NCI-H345 treated with DMSO at 0.1 percent for 48 hours (cell line): Measurements from ENCODE around the gene ELP1.
A peak's percentile ranks its signal among the peaks of the same experiment; 100 is the strongest.
"Not testable (repeated sequence)": the region's sequence is repeated elsewhere in the genome, so short reads cannot be mapped to it uniquely, and the experiment has no call there.

Experiments
- DNase-seq: peaks from one replicate; lab custom pipeline; 2025; ENCODE audit not compliant: unreplicated experiment; lab: John Stamatoyannopoulos, UW

The ELP1 gene

DNA sequence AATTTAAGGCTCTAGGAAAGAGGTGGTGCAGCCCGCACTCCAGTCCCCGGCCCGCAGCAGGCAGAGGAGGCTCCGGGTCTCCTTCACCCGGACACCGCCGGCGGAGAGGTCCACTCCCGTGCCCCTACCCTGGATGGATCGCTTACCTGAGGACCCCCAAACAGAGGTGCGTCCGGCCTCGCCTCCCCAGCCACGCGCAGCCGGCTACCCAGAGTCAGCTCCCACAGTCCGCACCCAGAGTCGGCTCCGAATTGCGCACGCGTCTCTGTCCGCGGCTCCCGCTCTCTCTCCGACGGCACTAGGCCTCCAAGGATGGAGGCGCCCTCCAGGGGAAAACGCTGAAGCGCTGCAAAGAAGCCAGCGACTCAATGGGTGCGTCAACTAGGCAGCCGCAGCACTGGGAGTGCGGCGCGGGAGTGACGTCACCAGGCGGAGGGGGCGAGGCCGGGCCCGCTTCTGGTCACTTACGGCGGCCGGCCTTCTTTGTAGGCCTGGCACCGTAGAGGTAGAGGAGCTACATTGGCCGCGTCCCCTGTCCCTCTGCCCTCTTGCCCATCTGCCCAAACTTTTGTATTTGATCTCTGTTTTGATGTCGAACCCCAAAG is at the start of gene ELP1:
TSS of gene ELP1 (minus strand) at position 407 of the 605 bp plus-strand sequence. CDS start 2,978 bp downstream, outside the sequence.
- DNase-seq: peak; percentile 92

DNA sequence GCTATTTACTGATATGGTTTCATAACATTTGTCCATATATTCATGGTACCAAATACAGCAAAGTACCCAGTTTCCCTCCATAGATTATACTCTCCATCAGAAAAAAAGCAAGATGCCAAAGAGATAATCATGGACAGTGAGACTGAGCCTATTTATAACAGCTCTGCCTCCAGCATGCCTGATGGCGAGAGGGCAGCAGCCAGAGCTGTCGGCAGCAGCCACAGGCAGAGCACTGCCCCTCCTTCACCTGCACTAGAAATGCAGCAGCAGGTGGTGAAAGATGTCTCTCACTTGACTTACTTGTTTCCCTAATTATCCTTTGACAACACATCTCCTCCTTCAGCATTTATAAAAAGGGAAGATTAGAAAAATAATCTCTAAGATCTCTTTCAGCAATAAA is 47.0 kb upstream of the ELP1 start:
- no peak for DNase-seq

- DNase-seq: no peak
These were observed 44.3 kb upstream of the ELP1 start for GRCh38 chr9:108978205-108978604.

DNA sequence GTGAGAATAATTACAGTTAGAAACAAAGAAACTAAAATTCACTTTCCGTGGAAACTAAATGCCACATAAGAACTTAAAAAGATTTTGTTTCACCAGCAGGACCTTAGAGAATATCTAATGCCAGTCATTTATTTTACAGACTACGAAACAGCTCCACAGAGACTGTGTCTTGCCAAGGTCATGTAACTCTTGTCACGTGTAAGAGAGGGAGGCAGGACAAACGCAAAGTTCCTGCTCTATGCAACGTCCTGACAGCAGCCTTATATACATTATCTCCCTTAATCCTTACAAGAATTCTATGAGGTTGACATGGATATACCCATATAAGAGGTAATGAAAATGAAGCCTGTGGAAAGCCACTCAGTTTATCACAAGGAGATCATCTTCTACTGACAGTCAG is 40.0 kb upstream of the ELP1 start:
- DNase-seq: no peak

- DNase-seq: no peak
These were observed 38.8 kb upstream of the ELP1 start for GRCh38 chr9:108972626-108973209.

DNA sequence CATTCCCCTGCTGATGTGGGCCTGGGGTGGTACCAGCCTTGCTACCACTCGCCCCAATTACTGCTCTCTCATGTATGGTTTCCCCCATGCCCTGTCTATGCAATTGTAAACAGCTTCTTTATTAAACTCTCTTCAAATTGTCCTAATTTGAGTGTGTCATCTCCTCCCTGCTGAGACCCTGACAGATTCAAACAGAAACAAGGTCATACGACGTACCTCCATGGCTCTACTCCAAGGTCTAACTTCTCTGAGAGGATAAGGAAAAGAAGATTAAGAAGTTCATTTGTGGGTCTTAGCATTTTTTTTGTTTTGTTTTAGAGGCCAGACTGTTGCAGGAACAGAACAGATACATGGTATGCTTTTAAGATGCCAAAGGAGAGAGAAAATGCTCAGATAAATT is 38.3 kb upstream of the ELP1 start:
- DNase-seq: no peak

DNA sequence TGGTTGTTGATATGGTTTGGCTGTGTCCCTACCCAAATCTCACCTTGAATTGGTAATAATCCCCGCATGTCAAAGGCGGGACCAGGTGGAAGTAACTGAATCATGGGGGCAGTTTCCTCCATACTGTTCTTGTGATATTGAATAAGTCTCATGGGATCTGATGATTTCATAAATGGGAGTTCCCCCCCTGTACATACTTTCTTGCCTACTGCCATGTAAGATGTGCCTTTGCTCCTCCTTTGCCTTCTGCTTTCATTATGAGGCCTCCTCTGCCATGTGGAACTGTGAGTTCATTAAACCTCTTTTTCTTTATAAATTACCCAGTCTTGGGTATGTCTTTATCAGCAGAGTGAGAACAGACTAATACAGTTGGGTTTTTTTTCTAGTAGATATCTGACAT is 37.5 kb upstream of the ELP1 start:
- DNase-seq: not testable (repeated sequence)

DNA sequence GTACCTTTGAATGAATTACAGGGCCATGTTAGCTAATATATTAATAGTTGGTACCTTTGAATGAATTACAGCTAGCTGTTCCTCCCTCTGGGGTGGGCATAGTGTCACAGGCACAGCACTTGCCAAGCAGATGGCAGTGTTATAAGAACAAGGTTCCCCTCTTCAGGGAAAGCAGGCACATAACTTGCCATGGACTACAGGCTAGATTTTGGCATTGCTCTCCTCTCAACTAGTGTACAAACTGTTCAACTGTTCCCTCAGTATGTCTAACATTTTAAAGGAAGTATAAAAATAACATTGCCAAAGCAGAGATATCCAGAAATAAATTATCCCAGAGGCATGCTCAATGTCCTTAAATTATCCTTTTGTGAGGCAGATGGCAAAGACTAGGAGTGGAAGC is 34.0 kb upstream of the ELP1 start:
- DNase-seq: no peak

GRCh38 chr9:108963459-108964143 is 29.7 kb upstream of the ELP1 start:
- no peak for DNase-seq

DNA sequence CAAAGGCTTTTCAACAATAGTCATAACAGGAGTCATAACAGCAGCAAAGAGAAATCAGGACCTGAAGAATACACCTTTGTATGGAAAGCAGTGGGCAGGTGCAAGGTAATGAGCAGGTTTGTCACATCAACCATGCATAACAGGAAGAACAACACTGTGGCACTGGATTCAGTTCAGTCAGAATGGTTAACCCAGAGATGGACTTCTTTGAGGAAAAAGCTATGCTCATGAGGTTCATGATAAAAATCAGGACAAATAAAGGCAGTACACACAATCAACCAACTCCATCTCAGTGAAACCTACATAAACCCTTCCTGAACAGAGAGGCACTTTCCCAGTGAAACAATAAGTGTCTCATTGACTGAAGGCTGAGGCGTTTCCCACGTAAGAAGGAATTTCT is 27.2 kb upstream of the ELP1 start:
- DNase-seq: no peak

- no peak for DNase-seq
These were observed 26.4 kb upstream of the ELP1 start for GRCh38 chr9:108960331-108960730.

- no peak for DNase-seq
These were observed 22.7 kb upstream of the ELP1 start for GRCh38 chr9:108956631-108957026.

GRCh38 chr9:108956022-108956630 is 22.2 kb upstream of the ELP1 start:
- DNase-seq: no peak

GRCh38 chr9:108953983-108954574 is 20.2 kb upstream of the ELP1 start:
- no peak for DNase-seq

DNA sequence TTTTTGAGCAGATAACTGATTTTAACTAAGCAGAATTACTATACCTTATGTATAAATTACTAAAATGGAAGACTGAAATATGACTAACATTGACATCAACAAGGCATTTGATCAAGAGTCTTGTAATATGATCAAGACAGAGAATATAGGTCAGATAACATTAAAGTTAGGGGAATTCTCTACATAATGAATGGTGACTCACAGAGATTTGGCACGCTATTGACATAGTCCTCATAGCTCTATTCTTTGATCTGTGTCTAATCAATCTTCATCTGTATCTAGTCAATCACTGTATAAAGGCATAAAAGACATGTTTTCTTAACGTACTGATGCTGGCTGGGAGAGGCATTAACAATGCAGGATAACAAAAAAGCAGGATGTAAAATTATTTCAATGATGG is 17.7 kb upstream of the ELP1 start:
- DNase-seq: no peak

GRCh38 chr9:108950168-108950567 is 16.2 kb upstream of the ELP1 start:
- no peak for DNase-seq

DNA sequence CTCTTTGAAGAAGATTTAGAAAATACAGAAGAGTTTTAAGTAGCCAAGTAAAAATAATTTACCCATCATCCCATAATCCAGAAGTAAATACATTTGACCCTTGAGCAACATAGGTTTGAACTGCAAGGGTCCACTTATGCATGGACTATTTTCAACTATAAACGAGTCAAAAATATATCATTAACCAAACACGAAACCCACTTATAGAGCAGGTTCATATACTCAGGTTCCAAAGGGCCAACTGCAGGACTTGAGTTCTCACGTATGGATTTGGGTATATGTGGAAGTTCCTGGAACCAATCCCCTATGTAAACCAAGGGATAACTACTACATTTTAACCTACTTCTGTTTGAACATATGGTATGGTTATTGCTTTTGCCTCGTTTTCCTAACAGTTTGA is 6.1 kb upstream of the ELP1 start:
- no peak for DNase-seq

DNA sequence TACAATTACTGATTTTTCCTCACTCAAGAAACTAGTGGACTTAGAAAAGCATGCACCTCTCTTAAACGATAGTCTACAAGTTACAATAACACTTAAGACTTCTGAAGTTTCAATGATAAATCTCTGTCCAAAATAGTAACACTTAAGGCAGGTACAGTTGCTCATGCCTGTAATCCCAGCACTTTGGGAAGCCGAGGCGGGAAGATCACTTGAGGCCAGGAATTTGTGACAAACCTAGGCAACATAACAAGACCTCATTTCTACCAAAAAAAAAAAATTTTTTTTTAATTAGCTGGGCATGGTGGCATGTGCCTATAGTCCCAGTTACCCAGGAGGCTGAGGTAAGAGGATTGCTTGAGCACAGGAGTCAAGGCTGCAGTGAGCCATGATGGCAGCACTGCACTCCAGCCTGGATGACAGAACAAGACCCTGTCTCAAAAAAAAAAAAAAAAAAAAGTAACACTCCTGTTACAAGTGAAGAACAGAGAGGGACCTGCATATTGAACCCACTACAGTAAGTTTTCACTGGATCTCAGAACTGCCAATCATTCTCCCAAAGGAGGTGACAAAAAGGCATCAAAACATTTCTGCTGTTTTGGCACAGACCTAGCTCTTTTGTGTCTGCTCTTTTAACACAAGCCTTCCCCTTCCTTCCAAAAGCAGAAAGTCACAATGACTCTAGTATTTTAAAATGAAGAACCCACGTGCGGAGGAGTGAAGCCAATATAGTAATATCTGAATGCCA is 3.8 kb upstream of the ELP1 start:
- no peak for DNase-seq

GRCh38 chr9:108934323-108934893 is 484 bp upstream of the ELP1 start, which contains the start of gene ABITRAM:
Gene ABITRAM, plus strand, starts transcription at chr9:108934400. Its CDS starts 87 bp downstream, at chr9:108934487.
- peak; percentile 92 for DNase-seq

- no peak for DNase-seq
These were observed 650 bp downstream of the ELP1 start for GRCh38 chr9:108933231-108933717.
